Fibroblast of lung (primary cell): ENCODE measurements around the gene KIAA1217.

Experiments
- CTCF ChIP-seq, 2 donors: IDR thresholded peaks in 1 of 2; conservative IDR thresholded peaks in 1 of 2; 1 replicate in 1 of 2; 2 replicates in 1 of 2; pipeline ENCODE4 v1.5.1; 2011 to 2012; ENCODE audit warnings: low read length in 2 of 2, control low read depth in 1 of 2, inconsistent platforms in 1 of 2, low read depth in 1 of 2, mild to moderate bottlenecking in 1 of 2
- EZH2 ChIP-seq: IDR thresholded peaks from 2 replicates; pipeline ENCODE4 v1.5.1; 2012; ENCODE audit warnings: low read length, control low read depth, mild to moderate bottlenecking; ENCODE audit errors: missing control alignments

GRCh38 chr10:24287559-24288195 is 78.7 kb downstream of the KIAA1217 start:
- TF ChIP-seq CTCF (conservative IDR thresholded peaks at IDR 0.05 in 1 of 2, IDR thresholded peaks at IDR 0.05 in 1 of 2; ENCODE audit: low read depth in 1 of 2, low read length in 2 of 2) (no peak), EZH2 (no peak)
